ENCODE results near the gene SIM2. TPM values are rescaled to one million over a fixed set of nuclear protein-coding genes. Genes with fewer than 3 reads are reported as not detected.

The SIM2 gene
- total RNA-seq, 1 experiment from 2014 or later, result 23.9 TPM

GRCh38 chr21:36757196-36757595 is 58.3 kb downstream of the SIM2 start:
- CTCF ChIA-PET, result no interaction called here
- no peaks in the 10 kb centered on the region for H3K36me3 ChIP-seq (ENCODE audit: control insufficient read depth in 1 of 2, insufficient read depth in 2 of 2, low read length in 2 of 2)
- POLR2A ChIA-PET, result no interaction called here
- RAD21 ChIA-PET (ENCODE audit: low non-redundant PET in 1 of 2, low total read pairs in 2 of 2, uncharacterized antibody in 2 of 2, unreplicated experiment in 2 of 2), result no interaction called here
- BruUV-seq (replicated peaks), result no TSS peak
- H3K27ac ChIP-seq (ENCODE audit: low read depth, low read length), result no peak overlapping the region
- intact Hi-C loops (cut with micrococcal nuclease), result loop anchor here (10.0 kb wide), 2 partner anchors 88 to 168 kb away; no protein-coding TSS in a partner anchor
- no peak overlapping the region for H3K4me2 ChIP-seq (ENCODE audit: low read length)
- no peak overlapping the region for H2AFZ ChIP-seq (ENCODE audit: low read depth, low read length, poor library complexity, severe bottlenecking)
- H3K4me1 ChIP-seq (ENCODE audit: control insufficient read depth in 1 of 2, insufficient read depth in 2 of 2, low read length in 2 of 2), result no peaks in the 10 kb centered on the region; a peak in 1 of 4 replicates
- ATAC-seq (no peak), DNase-seq (ENCODE audit: low read depth, low spot score) (no peak)
- H3K27me3 ChIP-seq (ENCODE audit: insufficient read depth, low read length), result no peaks in the 10 kb centered on the region
- no peaks in the 10 kb centered on the region for H4K20me1 ChIP-seq (ENCODE audit: insufficient read depth)
- no peaks in the 10 kb centered on the region for H3K9me2 ChIP-seq (ENCODE audit: insufficient read depth)
- no peak overlapping the region for H3K4me3 ChIP-seq (replicated peaks in 1 of 2; ENCODE audit: low read depth in 1 of 2, low read length in 2 of 2)
- no peaks in the 10 kb centered on the region for H3K79me2 ChIP-seq (ENCODE audit: insufficient read depth, low read length)
- H3K9me3 ChIP-seq (ENCODE audit: control insufficient read depth in 1 of 2, insufficient read depth in 1 of 2, low read depth in 1 of 2, low read length in 2 of 2), result no peaks in the 10 kb centered on the region
- no peak for TF ChIP-seq CEBPB (IDR thresholded peaks at IDR 0.05; ENCODE audit: low read depth)
- TF ChIP-seq EZH2phosphoT487 (IDR thresholded peaks at IDR 0.05; ENCODE audit: borderline replicate concordance), result no peak
- TF ChIP-seq YY1 (IDR thresholded peaks at IDR 0.05; ENCODE audit: extremely low read depth, insufficient replicate concordance, low read depth, low read length), result no peak
- no peak for TF ChIP-seq SRF (IDR thresholded peaks at IDR 0.05; ENCODE audit: low read depth)
- no peak for TF ChIP-seq SIN3A (IDR thresholded peaks at IDR 0.05; ENCODE audit: low read depth)
- TF ChIP-seq ATF3 (IDR thresholded peaks at IDR 0.05), result no peak
- no peak for TF ChIP-seq EZH2 (IDR thresholded peaks at IDR 0.05)
- H3K9ac ChIP-seq (ENCODE audit: low read length), result no peak overlapping the region

DNA sequence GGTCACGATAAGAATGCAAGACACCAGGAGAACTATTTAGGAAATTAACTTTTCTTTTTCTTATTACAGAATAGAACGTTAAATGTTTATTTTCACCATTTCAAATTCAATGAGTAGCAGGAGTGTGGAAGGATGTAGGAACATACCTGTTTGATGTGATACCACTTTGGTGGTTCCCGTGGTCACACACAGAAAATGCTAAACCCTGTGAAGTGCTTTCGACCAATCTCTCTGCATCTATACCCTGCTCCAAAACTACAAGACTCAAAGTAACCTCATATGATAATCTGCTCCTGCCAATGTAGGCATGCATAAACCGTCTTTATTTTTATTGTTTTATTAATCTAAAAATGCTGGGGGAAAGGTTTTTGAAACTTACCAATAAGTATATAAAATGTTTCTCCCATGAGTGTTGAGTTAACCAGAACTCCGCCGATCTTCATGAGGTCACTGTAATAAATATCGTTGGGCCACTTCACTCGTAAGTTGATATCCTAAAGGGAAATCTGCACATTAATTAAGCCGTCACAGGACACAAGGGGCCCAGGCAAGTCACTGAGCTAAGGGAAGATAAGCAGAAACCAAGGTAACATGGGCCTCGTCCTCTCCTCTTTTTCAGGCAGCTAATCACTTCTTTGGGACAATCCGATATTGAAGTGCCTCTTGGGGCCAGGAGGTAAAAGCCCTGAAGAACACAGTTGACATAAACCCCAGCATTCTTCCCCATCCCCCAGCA is 60.6 kb downstream of the SIM2 start:
- Histone ChIP-seq H2AFZ (ENCODE audit: low read depth, low read length, poor library complexity, severe bottlenecking) (no peak overlapping the region), H3K9me3 (ENCODE audit: control insufficient read depth in 1 of 2, insufficient read depth in 1 of 2, low read depth in 1 of 2, low read length in 2 of 2) (no peaks in the 10 kb centered on the region), H3K4me1 (ENCODE audit: control insufficient read depth in 1 of 2, insufficient read depth in 2 of 2, low read length in 2 of 2) (no peaks in the 10 kb centered on the region), H3K4me2 (ENCODE audit: low read length) (no peak overlapping the region), H3K9me2 (ENCODE audit: insufficient read depth) (no peaks in the 10 kb centered on the region), H3K27ac (ENCODE audit: low read depth, low read length) (no peak overlapping the region), H3K4me3 (replicated peaks in 1 of 2; ENCODE audit: low read depth in 1 of 2, low read length in 2 of 2) (no peak overlapping the region), H3K9ac (ENCODE audit: low read length) (no peak overlapping the region), H3K36me3 (ENCODE audit: control insufficient read depth in 1 of 2, insufficient read depth in 2 of 2, low read length in 2 of 2) (no peaks in the 10 kb centered on the region), H3K27me3 (ENCODE audit: insufficient read depth, low read length) (no peaks in the 10 kb centered on the region), H3K79me2 (ENCODE audit: insufficient read depth, low read length) (no peaks in the 10 kb centered on the region), H4K20me1 (ENCODE audit: insufficient read depth) (no peaks in the 10 kb centered on the region)
- BruUV-seq (replicated peaks), result no TSS peak
- DNase-seq (ENCODE audit: low read depth, low spot score), result no peak
- POLR2A ChIA-PET, result no interaction called here
- RAD21 ChIA-PET (ENCODE audit: low non-redundant PET in 1 of 2, low total read pairs in 2 of 2, uncharacterized antibody in 2 of 2, unreplicated experiment in 2 of 2), result no interaction called here
- intact Hi-C loops (cut with micrococcal nuclease), result loop anchor here (10.0 kb wide), 2 partner anchors 85 to 165 kb away; no protein-coding TSS in a partner anchor
- no peak for ATAC-seq
- CTCF ChIA-PET, result interaction anchor here (1.6 kb wide), 1 partner anchor 129 kb away, joined by 6 read pairs; no protein-coding TSS in a partner anchor
- TF ChIP-seq FOSL1 (IDR thresholded peaks at IDR 0.05; ENCODE audit: low read depth), result no peak
- TF ChIP-seq JUND (IDR thresholded peaks at IDR 0.05), result no peak
- TF ChIP-seq EZH2phosphoT487 (IDR thresholded peaks at IDR 0.05; ENCODE audit: borderline replicate concordance), result no peak
- no peak for TF ChIP-seq ZNF274 (IDR thresholded peaks at IDR 0.05; ENCODE audit: low read depth, low read length)
- TF ChIP-seq ELF1 (IDR thresholded peaks at IDR 0.05; ENCODE audit: borderline replicate concordance, low read depth), result no peak
- TF ChIP-seq SP1 (IDR thresholded peaks at IDR 0.05; ENCODE audit: low read depth), result no peak
- TF ChIP-seq EGR1 (IDR thresholded peaks at IDR 0.05; ENCODE audit: low read depth), result no peak
- no peak for TF ChIP-seq CTCF (IDR thresholded peaks at IDR 0.05 in 2 of 3, conservative IDR thresholded peaks at IDR 0.05 in 1 of 3; ENCODE audit: borderline replicate concordance in 1 of 3, insufficient read depth in 1 of 3, low read depth in 2 of 3, low read length in 2 of 3)
- TF ChIP-seq, protein P1, sequence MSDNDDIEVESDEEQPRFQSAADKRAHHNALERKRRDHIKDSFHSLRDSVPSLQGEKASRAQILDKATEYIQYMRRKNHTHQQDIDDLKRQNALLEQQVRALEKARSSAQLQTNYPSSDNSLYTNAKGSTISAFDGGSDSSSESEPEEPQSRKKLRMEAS (IDR thresholded peaks at IDR 0.05), result no peak
- TF ChIP-seq POLR2A (IDR thresholded peaks at IDR 0.05; ENCODE audit: borderline replicate concordance, extremely low read depth, insufficient read depth, insufficient read length), result no peak
- TF ChIP-seq CBX3 (IDR thresholded peaks at IDR 0.05; ENCODE audit: low read depth), result no peak
- no peak for TF ChIP-seq SIN3A (IDR thresholded peaks at IDR 0.05; ENCODE audit: low read depth)
